Placental epithelial cell (primary cell): ENCODE results near the gene ANXA2. TPM values are rescaled to one million over a fixed set of nuclear protein-coding genes. Genes with fewer than 3 reads are reported as not detected.

ENCODE experiments used
- small RNA-seq: library from RNA; depleted of rRNA; stranded (forward); fragments of <200 nt; gene quantifications from one replicate; pipeline ENCODE3, GENCODE V24; 2012
- total RNA-seq: library from RNA; depleted of rRNA; stranded (reverse); fragments of >200 nt; gene quantifications from 2 replicates; pipeline ENCODE4 v1.2.3, GENCODE V29; 2012

ANXA2 gene
- 4,803 and 6,845 TPM in 2 replicates for total RNA-seq

GRCh38 chr15:60397772-60398445 is at the start of gene ANXA2:
ANXA2 (minus strand) TSS chr15:60397986; CDS start chr15:60386075, 11,911 bp downstream.

Small RNA genes lying within 50 kb of the gene (small RNA-seq; reads per million reads assigned to genes)
- gene AC087385.3 = not detected

Other genes with a start within 250 kb of the ANXA2 start
- 31.8 and 33.3 TPM in 2 replicates for gene ICE2, start 81.2 kb upstream of the ANXA2 start, total RNA-seq